H9 (cell line): ENCODE results near the gene PLA2G5. TPM values are rescaled to one million over a fixed set of nuclear protein-coding genes. Genes with fewer than 3 reads are reported as not detected.

ENCODE experiments used
- DNase-seq: peaks from one replicate; pipeline ENCODE4 v3.0.0-alpha.2; 2017
- H2AFZ ChIP-seq: one replicate; pipeline ENCODE4 v1.6.1; 2013; ENCODE audit warnings: mild to moderate bottlenecking, low read length, control low read depth, moderate library complexity
- H2AK5ac ChIP-seq: 2 replicates; pipeline ENCODE4 v1.6.1; 2013; ENCODE audit warnings: low read length, control low read depth, mixed read lengths; ENCODE audit not compliant: insufficient read length
- H2BK120ac ChIP-seq: one replicate; pipeline ENCODE4 v1.6.1; 2013; ENCODE audit warnings: low read depth, mild to moderate bottlenecking, low read length, control low read depth, inconsistent platforms; ENCODE audit not compliant: poor library complexity, severe bottlenecking
- H2BK12ac ChIP-seq: 2 replicates; pipeline ENCODE4 v1.6.1; 2013; ENCODE audit warnings: low read length, control low read depth, mixed read lengths, low read depth; ENCODE audit not compliant: insufficient read length
- H2BK15ac ChIP-seq: 2 replicates; pipeline ENCODE4 v1.6.1; 2013; ENCODE audit warnings: low read depth, low read length, control low read depth
- H2BK20ac ChIP-seq: one replicate; pipeline ENCODE4 v1.6.1; 2013; ENCODE audit warnings: low read depth, mild to moderate bottlenecking, low read length, control low read depth, inconsistent platforms; ENCODE audit not compliant: poor library complexity, severe bottlenecking
- H2BK5ac ChIP-seq: 2 replicates; pipeline ENCODE4 v1.6.1; 2013; ENCODE audit warnings: low read length, control low read depth, mixed read lengths; ENCODE audit not compliant: insufficient read length
- H3K14ac ChIP-seq: 2 replicates; pipeline ENCODE4 v1.6.1; 2013; ENCODE audit warnings: low read length, control low read depth; ENCODE audit not compliant: insufficient read depth
- H3K18ac ChIP-seq: 2 replicates; pipeline ENCODE4 v1.6.1; 2013; ENCODE audit warnings: low read depth, mild to moderate bottlenecking, mixed read lengths, low read length, control low read depth; ENCODE audit not compliant: insufficient read length
- H3K23ac ChIP-seq: 2 replicates; pipeline ENCODE4 v1.6.1; 2013; ENCODE audit warnings: low read length, control low read depth, mixed read lengths, low read depth; ENCODE audit not compliant: insufficient read length
- H3K23me2 ChIP-seq: 2 replicates; pipeline ENCODE4 v1.6.1; 2013; ENCODE audit warnings: low read depth, mild to moderate bottlenecking, mixed read lengths, low read length, control low read depth; ENCODE audit not compliant: insufficient read length, poor library complexity, severe bottlenecking
- H3K27ac ChIP-seq: 2 replicates; pipeline ENCODE4 v1.5.1; 2013; ENCODE audit warnings: low read length, control low read depth, mixed read lengths, low read depth; ENCODE audit not compliant: insufficient read length
- H3K27me3 ChIP-seq: 2 replicates; pipeline ENCODE4 v1.6.1; 2013; ENCODE audit warnings: low read length, control low read depth, inconsistent platforms; ENCODE audit not compliant: insufficient read depth
- H3K4ac ChIP-seq: 2 replicates; pipeline ENCODE4 v1.6.1; 2013; ENCODE audit warnings: low read depth, mild to moderate bottlenecking, control low read depth, inconsistent platforms, low read length, moderate library complexity
- H3K4me1 ChIP-seq: 2 replicates; pipeline ENCODE4 v1.6.1; 2013; ENCODE audit warnings: low read length, control low read depth, inconsistent platforms; ENCODE audit not compliant: insufficient read depth
- H3K4me2 ChIP-seq: 2 replicates; pipeline ENCODE4 v1.6.1; 2013; ENCODE audit warnings: low read length, control low read depth, mixed read lengths; ENCODE audit not compliant: insufficient read length, insufficient read depth
- H3K56ac ChIP-seq: 2 replicates; pipeline ENCODE4 v1.6.1; 2013; ENCODE audit warnings: low read depth, mild to moderate bottlenecking, mixed read lengths, low read length, control low read depth; ENCODE audit not compliant: insufficient read length
- H3K79me1 ChIP-seq: 2 replicates; pipeline ENCODE4 v1.6.1; 2013; ENCODE audit warnings: low read depth, mild to moderate bottlenecking, moderate library complexity, low read length, control low read depth, inconsistent platforms; ENCODE audit not compliant: insufficient read depth, poor library complexity, severe bottlenecking
- H3K79me2 ChIP-seq: 2 replicates; pipeline ENCODE4 v1.6.1; 2013; ENCODE audit warnings: low read length, control low read depth, inconsistent platforms; ENCODE audit not compliant: insufficient read depth
- H3K9ac ChIP-seq: 2 replicates; pipeline ENCODE4 v1.6.1; 2013; ENCODE audit warnings: low read length, control low read depth, mixed read lengths; ENCODE audit not compliant: insufficient read length; ENCODE audit errors: extremely low read depth
- H3K9me3 ChIP-seq: one replicate; pipeline ENCODE4 v1.6.1; 2013; ENCODE audit warnings: low read depth, low read length, inconsistent platforms; ENCODE audit not compliant: control insufficient read depth
- H3T11ph ChIP-seq: one replicate; pipeline ENCODE4 v1.6.1; 2013; ENCODE audit warnings: mild to moderate bottlenecking, low read length, control low read depth, inconsistent platforms
- H4K20me1 ChIP-seq: one replicate; pipeline ENCODE4 v1.6.1; 2013; ENCODE audit not compliant: control insufficient read depth, insufficient read length, insufficient read depth
- H4K5ac ChIP-seq: 2 replicates; pipeline ENCODE4 v1.6.1; 2013; ENCODE audit warnings: low read depth, mild to moderate bottlenecking, mixed read lengths, low read length, control low read depth; ENCODE audit not compliant: insufficient read length
- H4K8ac ChIP-seq: replicated peaks from 2 replicates; pipeline ENCODE4 v1.6.1; 2013; ENCODE audit warnings: low read length, control low read depth, mixed read lengths, low read depth; ENCODE audit not compliant: insufficient read length
- H4K91ac ChIP-seq: 2 replicates; pipeline ENCODE4 v1.6.1; 2013; ENCODE audit warnings: low read depth, mild to moderate bottlenecking, moderate library complexity, mixed read lengths, low read length, control low read depth; ENCODE audit not compliant: insufficient read length
- H3K27ac Mint-ChIP-seq, 3 experiments: 2 replicates in 2 of 3; 3 replicates in 1 of 3; pipeline ENCODE4 v1.8.0; 2020 to 2021; ENCODE audit warnings: mixed read lengths in 3 of 3, mild to moderate bottlenecking in 1 of 3, moderate library complexity in 1 of 3
- H3K27me3 Mint-ChIP-seq: 2 replicates; pipeline ENCODE4 v1.8.0; 2021; ENCODE audit warnings: low read depth, mild to moderate bottlenecking, moderate library complexity, mixed read lengths
- H3K36me3 Mint-ChIP-seq, 3 experiments: 2 replicates in 2 of 3; 3 replicates in 1 of 3; pipeline ENCODE4 v1.8.0; 2020 to 2021; ENCODE audit warnings: low read depth in 3 of 3, mixed read lengths in 3 of 3; ENCODE audit not compliant: insufficient read depth in 1 of 3
- H3K4me1 Mint-ChIP-seq, 2 experiments: 2 replicates each; pipeline ENCODE4 v1.8.0; 2020; ENCODE audit warnings: mixed read lengths in 2 of 2
- H3K4me3 Mint-ChIP-seq, 2 experiments: 2 replicates in 1 of 2; 3 replicates in 1 of 2; pipeline ENCODE4 v1.8.0; 2020 to 2021; ENCODE audit warnings: mild to moderate bottlenecking in 2 of 2, mixed read lengths in 2 of 2, moderate library complexity in 1 of 2
- H3K9me3 Mint-ChIP-seq, 2 experiments: 2 replicates in 1 of 2; 3 replicates in 1 of 2; pipeline ENCODE4 v1.8.0; 2020; ENCODE audit warnings: mild to moderate bottlenecking in 2 of 2, mixed read lengths in 2 of 2, moderate library complexity in 1 of 2
- CTCF ChIP-seq: fragments of 200-600 bp; sonication (generic); conservative IDR thresholded peaks from 3 replicates; pipeline ENCODE4 v1.8.0; 2021; ENCODE audit warnings: antibody characterized with exemption, mild to moderate bottlenecking
- WGBS: extraction: QIAGEN DNeasy Blood & Tissue Kit; methylation state at CpG from one replicate; pipeline ENCODE4 v1.1.7; 2013; ENCODE audit warnings: missing lambda C conversion rate, low lambda C conversion rate, mixed read lengths; ENCODE audit not compliant: insufficient read length; ENCODE audit errors: extremely low coverage; 5-methylcytosine and 5-hydroxymethylcytosine counted together
- total RNA-seq: library from RNA; stranded (reverse); gene quantifications from 2 replicates; pipeline ENCODE4 v1.2.1, GENCODE V29; 2021

The PLA2G5 gene
- total RNA-seq, 1 experiment from 2014 or later: not detected

GRCh38 chr1:20090119-20090518 lies 20.1 kb downstream of the PLA2G5 start:
- H3K9me3 ChIP-seq: peaks cover 4% of the 10 kb centered on the region
- TF ChIP-seq CTCF: no peak
- no peak overlapping the region for H2AK5ac ChIP-seq
- H2BK5ac ChIP-seq: no peak overlapping the region
- H2BK120ac ChIP-seq: no peak overlapping the region
- no peak overlapping the region for H3K14ac ChIP-seq
- no CpG with 5 or more reads among the region's 3 CpGs for WGBS
- no peak overlapping the region for H3K9ac ChIP-seq
- no peak overlapping the region for H3K56ac ChIP-seq
- no peaks in the 10 kb centered on the region for H3K79me2 ChIP-seq
- no peak overlapping the region for H3K4me3 Mint-ChIP-seq
- no peak overlapping the region for H3K27ac Mint-ChIP-seq
- H3K36me3 Mint-ChIP-seq: no peaks in the 10 kb centered on the region; a peak in 1 of 7 replicates
- no peak overlapping the region for H3K4me2 ChIP-seq
- no peak for DNase-seq
- no peak overlapping the region for H3K18ac ChIP-seq
- H2BK15ac ChIP-seq: no peak overlapping the region
- no peaks in the 10 kb centered on the region for H4K20me1 ChIP-seq
- no peak overlapping the region for H4K8ac ChIP-seq
- no peak overlapping the region for H3K4ac ChIP-seq
- H3K27me3 Mint-ChIP-seq: peaks cover 32% of the 10 kb centered on the region
- H4K5ac ChIP-seq: no peak overlapping the region
- peaks cover 3 to 4% of the 10 kb centered on the region in 2 experiments for H3K4me1 Mint-ChIP-seq
- no peak overlapping the region for H2BK20ac ChIP-seq
- no peaks in the 10 kb centered on the region for H3K23me2 ChIP-seq
- H3K27ac ChIP-seq: no peak overlapping the region
- no peak overlapping the region for H3T11ph ChIP-seq
- H3K27me3 ChIP-seq: no peaks in the 10 kb centered on the region
- H4K91ac ChIP-seq: no peak overlapping the region
- no peaks in the 10 kb centered on the region for H3K4me1 ChIP-seq
- H3K79me1 ChIP-seq: no peaks in the 10 kb centered on the region
- H3K9me3 Mint-ChIP-seq: peaks cover 15 to 27% of the 10 kb centered on the region in 2 experiments
- no peak overlapping the region for H2AFZ ChIP-seq
- no peak overlapping the region for H3K23ac ChIP-seq
- no peak overlapping the region for H2BK12ac ChIP-seq
